Parathyroid adenoma (tissue), 2 donors: Measurements from ENCODE around the gene BAIAP2.

Source experiments
- H2AFZ ChIP-seq: fragments of 300-600 bp; sonication (generic); one replicate; pipeline ENCODE4 v1.7.0; 2017; ENCODE audit warnings: antibody characterized with exemption, mild to moderate bottlenecking
- H3K27ac ChIP-seq: fragments of 300-600 bp; sonication (generic); one replicate; pipeline ENCODE4 v1.7.0; 2017
- H3K27me3 ChIP-seq: fragments of 300-600 bp; sonication (generic); one replicate; pipeline ENCODE4 v1.7.0; 2017; ENCODE audit warnings: low read length; ENCODE audit not compliant: control insufficient read depth, insufficient read depth
- H3K36me3 ChIP-seq: fragments of 300-600 bp; sonication (generic); one replicate; pipeline ENCODE4 v1.7.0; 2017; ENCODE audit warnings: low read length; ENCODE audit not compliant: control insufficient read depth, insufficient read depth
- H3K4me1 ChIP-seq: fragments of 300-600 bp; sonication (generic); one replicate; pipeline ENCODE4 v1.7.0; 2017; ENCODE audit warnings: control low read depth
- H3K4me2 ChIP-seq: fragments of 300-600 bp; sonication (generic); one replicate; pipeline ENCODE4 v1.7.0; 2017; ENCODE audit warnings: low read length
- H3K4me3 ChIP-seq: fragments of 300-600 bp; sonication (generic); one replicate; pipeline ENCODE4 v1.7.0; 2017; ENCODE audit warnings: low read depth, low read length
- H3K79me2 ChIP-seq: fragments of 300-600 bp; sonication (generic); one replicate; pipeline ENCODE4 v1.7.0; 2017; ENCODE audit warnings: control low read depth
- H3K9ac ChIP-seq: fragments of 300-600 bp; sonication (generic); one replicate; pipeline ENCODE4 v1.7.0; 2017; ENCODE audit warnings: mild to moderate bottlenecking
- H3K9me3 ChIP-seq: fragments of 300-600 bp; sonication (generic); one replicate; pipeline ENCODE4 v1.7.0; 2017; ENCODE audit warnings: low read length; ENCODE audit not compliant: control insufficient read depth
- TF ChIP-seq, protein P1 (sequence below): fragments of 300-600 bp; sonication (generic); IDR thresholded peaks from one replicate; pipeline ENCODE4 v1.7.0; 2017; ENCODE audit warnings: antibody characterized with exemption, mild to moderate bottlenecking
- donor health status: primary hyperparathyroidism.

The BAIAP2 gene

GRCh38 chr17:81154961-81155360, 120.0 kb downstream of the BAIAP2 start:
- H3K79me2 ChIP-seq, result no peaks in the 10 kb centered on the region
- no peak overlapping the region for H3K27ac ChIP-seq
- H3K4me1 ChIP-seq, result no peaks in the 10 kb centered on the region
- H3K27me3 ChIP-seq, result no peaks in the 10 kb centered on the region
- H3K9me3 ChIP-seq, result no peaks in the 10 kb centered on the region
- TF ChIP-seq, protein P1, sequence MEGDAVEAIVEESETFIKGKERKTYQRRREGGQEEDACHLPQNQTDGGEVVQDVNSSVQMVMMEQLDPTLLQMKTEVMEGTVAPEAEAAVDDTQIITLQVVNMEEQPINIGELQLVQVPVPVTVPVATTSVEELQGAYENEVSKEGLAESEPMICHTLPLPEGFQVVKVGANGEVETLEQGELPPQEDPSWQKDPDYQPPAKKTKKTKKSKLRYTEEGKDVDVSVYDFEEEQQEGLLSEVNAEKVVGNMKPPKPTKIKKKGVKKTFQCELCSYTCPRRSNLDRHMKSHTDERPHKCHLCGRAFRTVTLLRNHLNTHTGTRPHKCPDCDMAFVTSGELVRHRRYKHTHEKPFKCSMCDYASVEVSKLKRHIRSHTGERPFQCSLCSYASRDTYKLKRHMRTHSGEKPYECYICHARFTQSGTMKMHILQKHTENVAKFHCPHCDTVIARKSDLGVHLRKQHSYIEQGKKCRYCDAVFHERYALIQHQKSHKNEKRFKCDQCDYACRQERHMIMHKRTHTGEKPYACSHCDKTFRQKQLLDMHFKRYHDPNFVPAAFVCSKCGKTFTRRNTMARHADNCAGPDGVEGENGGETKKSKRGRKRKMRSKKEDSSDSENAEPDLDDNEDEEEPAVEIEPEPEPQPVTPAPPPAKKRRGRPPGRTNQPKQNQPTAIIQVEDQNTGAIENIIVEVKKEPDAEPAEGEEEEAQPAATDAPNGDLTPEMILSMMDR, result no peak
- no peaks in the 10 kb centered on the region for H3K36me3 ChIP-seq
- H3K4me3 ChIP-seq, result no peak overlapping the region
- H2AFZ ChIP-seq, result no peak overlapping the region
- H3K9ac ChIP-seq, result no peak overlapping the region
- no peak overlapping the region for H3K4me2 ChIP-seq

DNA sequence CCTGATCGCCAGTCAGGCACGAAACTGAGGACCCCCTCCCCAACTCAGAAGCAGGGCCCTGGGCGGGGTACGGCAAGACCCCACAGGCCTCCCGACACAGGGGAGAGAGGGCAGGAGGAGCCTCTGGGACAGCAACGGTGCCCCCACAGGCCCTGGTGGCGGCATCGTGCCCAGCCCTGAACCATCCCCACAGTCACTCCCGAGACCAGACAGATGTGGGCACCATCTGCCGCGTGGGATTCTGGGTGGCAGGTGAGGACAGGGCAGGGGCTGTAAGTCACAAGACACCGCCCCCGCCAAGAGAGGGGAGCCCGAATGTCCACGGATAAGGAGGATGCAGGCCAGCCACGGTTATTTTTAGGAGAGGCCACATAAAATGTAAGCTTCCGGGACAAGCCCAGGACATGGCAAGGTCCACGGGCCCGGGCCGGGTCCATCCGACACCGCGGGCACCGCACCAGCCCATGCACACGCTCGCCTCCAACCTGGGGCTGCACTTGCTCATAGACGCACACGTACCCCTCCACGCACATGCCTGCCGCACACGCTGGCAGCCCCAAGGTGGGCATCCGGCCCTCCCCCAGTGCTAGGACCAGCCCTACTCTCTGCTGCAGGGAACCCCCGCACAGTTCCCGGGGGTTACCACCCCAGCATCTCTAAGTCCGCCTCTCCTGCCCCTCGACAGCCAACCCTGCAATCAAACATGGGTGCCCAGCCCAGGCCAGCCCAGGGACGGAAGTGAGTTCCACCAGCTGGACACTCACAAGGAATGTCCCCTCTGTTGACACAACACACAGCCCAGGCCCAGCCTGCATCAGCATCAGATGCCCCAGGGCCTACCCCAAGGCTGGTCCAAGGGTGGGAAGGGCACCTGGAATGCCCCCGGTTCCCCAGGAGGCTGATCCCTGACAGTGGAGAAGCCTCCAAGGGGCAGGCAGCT, 122.2 kb downstream of the BAIAP2 start:
- no peaks in the 10 kb centered on the region for H3K4me1 ChIP-seq
- no peak overlapping the region for H3K4me3 ChIP-seq
- no peaks in the 10 kb centered on the region for H3K9me3 ChIP-seq
- no peaks in the 10 kb centered on the region for H3K36me3 ChIP-seq
- TF ChIP-seq, protein P1, result no peak
- H3K4me2 ChIP-seq, result no peak overlapping the region
- no peak overlapping the region for H3K9ac ChIP-seq
- no peaks in the 10 kb centered on the region for H3K79me2 ChIP-seq
- no peaks in the 10 kb centered on the region for H3K27me3 ChIP-seq
- no peak overlapping the region for H3K27ac ChIP-seq
- H2AFZ ChIP-seq, result no peak overlapping the region

DNA sequence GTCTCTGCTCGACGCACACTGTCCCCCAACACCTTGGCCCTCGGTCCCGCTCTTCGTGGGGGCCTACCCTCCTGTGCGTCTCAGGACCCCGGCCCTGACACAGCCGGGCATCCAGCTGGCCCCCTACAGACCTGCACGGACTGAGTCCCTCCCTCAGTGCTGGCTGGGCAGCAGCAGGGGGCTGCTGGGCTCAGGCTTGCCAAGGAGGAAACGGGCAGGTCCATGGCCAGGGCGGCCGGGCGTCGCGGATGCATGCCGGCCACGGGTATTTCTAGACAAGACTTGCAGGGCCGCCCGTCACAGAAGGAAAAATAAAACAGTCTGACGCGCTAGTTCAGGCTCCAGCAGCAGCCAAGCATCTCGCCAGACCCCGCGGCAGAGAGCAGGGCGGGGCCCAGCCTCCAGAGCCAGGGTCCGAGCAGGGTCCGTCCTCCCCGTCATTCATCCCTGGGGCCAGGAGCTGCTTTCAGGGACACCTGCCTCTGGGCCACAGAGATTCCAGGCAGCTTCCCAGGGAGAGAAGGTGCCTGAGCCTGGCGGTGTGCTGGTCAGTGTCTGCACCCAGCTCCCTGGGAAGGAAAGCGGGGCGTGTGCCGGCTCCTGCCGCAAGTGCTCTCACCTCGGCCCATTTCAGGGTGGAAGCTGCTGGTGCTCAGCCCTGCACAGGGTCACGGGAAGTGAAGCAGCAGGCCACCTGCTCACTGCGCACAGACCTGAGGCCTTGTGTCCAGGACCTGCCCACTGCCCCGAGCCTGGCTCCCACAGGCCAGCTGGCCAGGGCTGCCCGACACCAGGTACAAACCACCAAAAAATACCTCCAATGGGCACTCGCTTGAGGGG, 123.1 kb downstream of the BAIAP2 start:
- TF ChIP-seq, protein P1, result no peak
- H3K9ac ChIP-seq, result no peak overlapping the region
- H3K4me1 ChIP-seq, result no peaks in the 10 kb centered on the region
- H2AFZ ChIP-seq, result no peak overlapping the region
- H3K4me3 ChIP-seq, result no peak overlapping the region
- H3K36me3 ChIP-seq, result no peaks in the 10 kb centered on the region
- H3K27me3 ChIP-seq, result no peaks in the 10 kb centered on the region
- no peak overlapping the region for H3K27ac ChIP-seq
- H3K79me2 ChIP-seq, result no peaks in the 10 kb centered on the region
- H3K4me2 ChIP-seq, result no peak overlapping the region
- no peaks in the 10 kb centered on the region for H3K9me3 ChIP-seq

DNA sequence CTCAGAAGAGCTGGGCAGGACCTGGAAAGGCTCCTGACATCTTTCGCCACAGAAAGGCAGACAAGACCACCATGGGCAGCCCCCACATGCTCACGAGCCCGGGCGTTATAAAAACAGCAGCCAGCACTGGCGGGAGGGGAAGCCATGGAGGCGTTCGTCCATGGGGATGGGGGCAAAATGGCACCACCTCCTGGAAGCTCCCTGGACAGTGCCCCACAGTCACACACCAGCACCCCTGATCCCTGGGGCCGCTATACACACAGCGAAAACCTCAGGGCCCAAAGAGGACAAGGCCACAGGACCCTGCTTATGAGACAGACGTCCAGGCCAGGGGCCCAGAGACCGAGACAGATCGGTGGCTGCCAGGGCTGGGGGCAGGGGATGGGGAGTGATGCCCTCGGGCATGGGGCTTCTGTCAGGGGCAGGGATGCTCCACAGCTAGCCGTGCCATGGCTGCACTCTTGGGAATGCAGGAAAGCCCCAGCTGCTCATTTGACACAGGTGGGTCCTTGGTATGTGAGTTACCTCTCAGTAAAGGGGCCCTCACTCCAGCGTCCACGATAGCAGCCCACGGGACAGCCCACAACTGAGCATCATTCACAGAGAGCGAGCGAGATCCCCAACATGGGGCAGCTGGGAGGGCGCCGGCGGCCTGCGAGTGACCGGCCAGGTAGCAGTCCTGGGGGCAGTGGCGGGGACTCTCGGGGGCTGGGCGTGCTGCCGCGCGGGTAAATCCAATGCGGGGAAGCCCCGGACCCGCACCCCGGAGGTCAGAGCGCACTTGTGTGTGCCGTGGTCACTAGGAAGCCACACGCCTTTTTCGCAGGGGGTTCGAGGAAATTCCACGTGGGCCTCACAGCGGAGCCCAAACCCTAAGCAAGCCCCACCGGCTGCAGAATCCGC, 124.0 kb downstream of the BAIAP2 start:
- TF ChIP-seq, protein P1, result no peak
- H3K4me2 ChIP-seq, result no peak overlapping the region
- H2AFZ ChIP-seq, result no peak overlapping the region
- no peak overlapping the region for H3K27ac ChIP-seq
- no peak overlapping the region for H3K9ac ChIP-seq
- H3K4me1 ChIP-seq, result no peaks in the 10 kb centered on the region
- H3K36me3 ChIP-seq, result no peaks in the 10 kb centered on the region
- no peak overlapping the region for H3K4me3 ChIP-seq
- H3K9me3 ChIP-seq, result no peaks in the 10 kb centered on the region
- peaks cover 2% of the 10 kb centered on the region for H3K79me2 ChIP-seq
- H3K27me3 ChIP-seq, result no peaks in the 10 kb centered on the region
